H1 (cell line): ENCODE measurements around the gene RNF38.

Source experiments
- CHD1 ChIP-seq: IDR thresholded peaks from 2 replicates; pipeline ENCODE4 v1.6.1; 2012; ENCODE audit warnings: low read depth, low read length, improper control_type of control experiment
- CTCF ChIP-seq, 3 experiments: IDR thresholded peaks; 1 replicate in 2 of 3; 2 replicates in 1 of 3; pipeline versions ENCODE4 v1.5.1 to v1.6.1; 2011; ENCODE audit warnings: low read length in 3 of 3, mild to moderate bottlenecking in 3 of 3, inconsistent platforms in 2 of 3, low read depth in 1 of 3, moderate library complexity in 1 of 3; ENCODE audit not compliant: insufficient read depth in 1 of 3; ENCODE audit errors: control extremely low read depth in 1 of 3
- EZH2 ChIP-seq: fragments of 200-600 bp; sonication (generic); IDR thresholded peaks from 2 replicates; pipeline ENCODE4 v1.7.1; 2012; ENCODE audit warnings: low read depth, mild to moderate bottlenecking, moderate library complexity, low read length, inconsistent platforms; ENCODE audit not compliant: severe bottlenecking
- HDAC6 ChIP-seq: IDR thresholded peaks from one replicate; pipeline ENCODE4 v1.7.1; 2012; ENCODE audit warnings: low read depth, mild to moderate bottlenecking, inconsistent platforms, low read length, moderate library complexity
- POLR2AphosphoS5 ChIP-seq: IDR thresholded peaks from 2 replicates; pipeline ENCODE4 v1.6.1; 2011; ENCODE audit warnings: low read depth, low read length
- SIN3A ChIP-seq, 2 experiments: IDR thresholded peaks in 1 of 2; conservative IDR thresholded peaks in 1 of 2; 2 replicates each; pipeline ENCODE4 v1.6.1; 2011 to 2012; ENCODE audit warnings: low read length in 2 of 2, improper control_type of control experiment in 1 of 2, low read depth in 1 of 2, mild to moderate bottlenecking in 1 of 2
- YY1 ChIP-seq: IDR thresholded peaks from 2 replicates; pipeline ENCODE4 v1.6.1; 2011; ENCODE audit warnings: low read depth, mild to moderate bottlenecking, low read length

GRCh38 chr9:36448017-36448416 is 47.9 kb upstream of the RNF38 start:
- TF ChIP-seq CTCF (IDR thresholded peaks at IDR 0.05; ENCODE audit: control extremely low read depth in 1 of 3, insufficient read depth in 1 of 3, low read depth in 1 of 3, low read length in 3 of 3) (no peak), YY1 (no peak), HDAC6 (no peak), POLR2AphosphoS5 (no peak), EZH2 (no peak), SIN3A (conservative IDR thresholded peaks at IDR 0.05 in 1 of 2, IDR thresholded peaks at IDR 0.05 in 1 of 2; ENCODE audit: low read depth in 1 of 2, low read length in 2 of 2) (no peak), CHD1 (no peak)
